GM21390 (cell line): ENCODE results near the gene TCHHL1.

Experiments used
- ATAC-seq: cut with Tn5 transposase; IDR thresholded peaks from one replicate; pipeline ENCODE4 v1.9.1; 2021; ENCODE audit not compliant: unreplicated experiment

TCHHL1 gene

GRCh38 chr1:152039886-152040285 is 49.0 kb downstream of the TCHHL1 start:
- no peak for ATAC-seq

- ATAC-seq = no peak
These were observed 49.4 kb downstream of the TCHHL1 start for GRCh38 chr1:152039461-152039860.

GRCh38 chr1:152038871-152039270 is 50.0 kb downstream of the TCHHL1 start:
- ATAC-seq = no peak

GRCh38 chr1:152036267-152037216 is 52.3 kb downstream of the TCHHL1 start, which contains the start of gene S100A11:
TSS of gene S100A11 (minus strand) at chr1:152037004. CDS start at chr1:152036915, 89 bp downstream.
- ATAC-seq = peak; percentile 49

- no peak for ATAC-seq
These were observed 53.2 kb downstream of the TCHHL1 start for GRCh38 chr1:152035539-152036266.

- peak; percentile 52 for ATAC-seq
These were observed 54.0 kb downstream of the TCHHL1 start for GRCh38 chr1:152034654-152035538.

GRCh38 chr1:152034324-152034653 is 54.6 kb downstream of the TCHHL1 start:
- ATAC-seq = peak; percentile 10
